PC-9 (cell line): Measurements from ENCODE around the gene UBR4.

Experiments used
- CTCF ChIP-seq: fragments of 200-600 bp; sonication (generic); conservative IDR thresholded peaks from 2 replicates; pipeline ENCODE4 v1.6.1; 2017; ENCODE audit warnings: mixed run types, antibody characterized with exemption, mild to moderate bottlenecking, moderate library complexity
- EZH2 ChIP-seq: fragments of 200-600 bp; sonication (generic); IDR thresholded peaks from 2 replicates; pipeline ENCODE4 v1.8.0; 2017; ENCODE audit warnings: antibody characterized with exemption, low read depth

- no peak for TF ChIP-seq CTCF
- no peak for TF ChIP-seq EZH2
Observed at GRCh38 chr1:19042675-19043578, 167.1 kb downstream of the UBR4 start.
